ENCODE results near the gene IQCK.

IQCK gene

GRCh38 chr16:19860166-19861041 lies 142.3 kb downstream of the IQCK start:
- Histone ChIP-seq H3K27me3 (no peaks in the 10 kb centered on the region), H3K4me1 (ENCODE audit: control insufficient read depth in 1 of 2, insufficient read depth in 1 of 2, low read depth in 1 of 2, low read length in 1 of 2) (no peaks in the 10 kb centered on the region), H3K9me3 (no peaks in the 10 kb centered on the region), H3K27ac (no peak overlapping the region), H3K4me3 (ENCODE audit: low read depth in 1 of 2, low read length in 1 of 2) (no peak overlapping the region), H3K36me3 (no peaks in the 10 kb centered on the region)
- no peak for TF ChIP-seq CTCF (IDR thresholded peaks at IDR 0.05)

GRCh38 chr16:19861133-19861532 lies 143.1 kb downstream of the IQCK start:
- Histone ChIP-seq H3K36me3 (no peaks in the 10 kb centered on the region), H3K4me1 (ENCODE audit: control insufficient read depth in 1 of 2, insufficient read depth in 1 of 2, low read depth in 1 of 2, low read length in 1 of 2) (no peaks in the 10 kb centered on the region), H3K27ac (no peak overlapping the region), H3K27me3 (no peaks in the 10 kb centered on the region), H3K4me3 (ENCODE audit: low read depth in 1 of 2, low read length in 1 of 2) (no peak overlapping the region), H3K9me3 (no peaks in the 10 kb centered on the region)
- TF ChIP-seq CTCF (IDR thresholded peaks at IDR 0.05), result no peak

DNA sequence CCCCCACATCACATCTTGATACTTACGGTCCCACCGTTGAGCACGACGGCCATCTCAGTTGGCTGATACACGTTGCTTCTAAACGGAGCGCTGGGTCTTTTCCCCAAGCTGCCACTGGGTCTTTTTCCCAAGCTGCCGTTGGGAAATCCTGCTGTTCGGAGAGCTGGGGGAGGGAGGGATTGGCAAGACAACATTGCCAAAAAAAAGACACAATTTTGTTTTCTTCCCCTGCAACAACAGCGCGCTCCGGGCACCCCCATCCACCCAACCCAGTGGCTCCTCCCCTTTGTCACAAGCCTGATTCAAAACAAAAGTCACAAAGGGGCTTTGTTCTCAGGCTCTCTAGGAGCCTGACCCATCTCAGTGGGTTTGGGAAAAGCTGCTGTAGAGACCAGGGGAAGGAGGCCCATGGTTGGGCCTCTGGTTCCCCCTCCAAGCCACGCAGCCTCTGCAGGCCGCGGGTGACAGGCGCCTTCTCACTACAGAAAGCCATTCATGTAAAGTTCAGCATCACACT lies 143.8 kb downstream of the IQCK start:
- TF ChIP-seq CTCF (IDR thresholded peaks at IDR 0.05), result no peak
- Histone ChIP-seq H3K27ac (no peak overlapping the region), H3K4me1 (ENCODE audit: control insufficient read depth in 1 of 2, insufficient read depth in 1 of 2, low read depth in 1 of 2, low read length in 1 of 2) (no peaks in the 10 kb centered on the region), H3K4me3 (ENCODE audit: low read depth in 1 of 2, low read length in 1 of 2) (no peak overlapping the region), H3K9me3 (no peaks in the 10 kb centered on the region), H3K27me3 (no peaks in the 10 kb centered on the region), H3K36me3 (no peaks in the 10 kb centered on the region)

GRCh38 chr16:19863990-19864389 lies 145.9 kb downstream of the IQCK start:
- H3K36me3 ChIP-seq, result no peaks in the 10 kb centered on the region
- no peaks in the 10 kb centered on the region for H3K4me1 ChIP-seq (ENCODE audit: control insufficient read depth in 1 of 2, insufficient read depth in 1 of 2, low read depth in 1 of 2, low read length in 1 of 2)
- H3K4me3 ChIP-seq (ENCODE audit: low read depth in 1 of 2, low read length in 1 of 2), result no peak overlapping the region
- no peaks in the 10 kb centered on the region for H3K27me3 ChIP-seq
- H3K27ac ChIP-seq, result no peak overlapping the region
- TF ChIP-seq CTCF (IDR thresholded peaks at IDR 0.05), result no peak
- H3K9me3 ChIP-seq, result no peaks in the 10 kb centered on the region

- Histone ChIP-seq H3K27me3 (no peaks in the 10 kb centered on the region), H3K4me1 (ENCODE audit: control insufficient read depth in 1 of 2, insufficient read depth in 1 of 2, low read depth in 1 of 2, low read length in 1 of 2) (no peaks in the 10 kb centered on the region), H3K9me3 (no peaks in the 10 kb centered on the region), H3K27ac (no peak overlapping the region), H3K4me3 (ENCODE audit: low read depth in 1 of 2, low read length in 1 of 2) (no peak overlapping the region), H3K36me3 (no peaks in the 10 kb centered on the region)
- TF ChIP-seq CTCF (IDR thresholded peaks at IDR 0.05), result no peak
These were observed 146.5 kb downstream of the IQCK start for GRCh38 chr16:19864566-19864965.

Measured in neutrophil (primary cell).